GM19193 (cell line): ENCODE results near the gene VSIR.

Experiments
- POLR2A ChIP-seq: IDR thresholded peaks from 4 replicates; pipeline ENCODE4 v1.6.1; 2011; ENCODE audit not compliant: insufficient read depth, insufficient read length; ENCODE audit errors: extremely low read depth

Gene VSIR

DNA sequence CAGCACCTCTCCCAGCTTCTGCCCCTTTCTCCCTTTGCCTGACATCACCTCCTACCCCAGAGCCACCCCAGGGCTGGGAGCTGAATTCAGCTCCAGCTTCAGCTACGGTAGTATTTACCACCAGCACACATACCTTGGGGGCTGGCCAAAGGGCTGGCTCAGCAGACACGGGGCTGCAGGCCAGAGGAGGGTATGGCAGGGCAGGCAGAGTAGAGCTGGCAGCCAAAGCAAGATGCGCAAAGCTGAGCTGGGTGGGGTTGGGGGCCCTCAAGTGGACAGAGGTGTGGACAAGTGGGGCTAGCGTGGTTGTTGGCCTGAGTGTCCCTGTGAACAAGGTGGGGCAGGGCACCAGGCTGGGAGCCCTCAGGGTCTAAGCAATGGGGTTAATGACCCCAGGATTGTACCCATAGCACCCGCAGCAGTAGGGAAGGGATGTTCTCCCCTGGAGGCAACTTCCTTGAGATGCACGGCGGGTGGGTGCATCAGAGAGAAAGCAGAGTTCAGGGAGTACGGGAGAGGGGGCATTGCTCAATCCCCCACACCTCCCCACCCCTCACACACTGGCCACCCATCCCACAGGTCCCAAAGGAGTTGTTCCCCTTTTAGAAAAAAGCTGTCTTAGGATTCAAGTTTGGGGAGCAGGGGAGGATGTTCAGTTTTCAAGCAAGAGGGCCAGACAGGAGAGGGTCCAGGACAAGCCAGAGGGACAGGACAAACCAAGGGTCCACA, 8.0 kb downstream of the VSIR start:
- TF ChIP-seq POLR2A, result no peak

DNA sequence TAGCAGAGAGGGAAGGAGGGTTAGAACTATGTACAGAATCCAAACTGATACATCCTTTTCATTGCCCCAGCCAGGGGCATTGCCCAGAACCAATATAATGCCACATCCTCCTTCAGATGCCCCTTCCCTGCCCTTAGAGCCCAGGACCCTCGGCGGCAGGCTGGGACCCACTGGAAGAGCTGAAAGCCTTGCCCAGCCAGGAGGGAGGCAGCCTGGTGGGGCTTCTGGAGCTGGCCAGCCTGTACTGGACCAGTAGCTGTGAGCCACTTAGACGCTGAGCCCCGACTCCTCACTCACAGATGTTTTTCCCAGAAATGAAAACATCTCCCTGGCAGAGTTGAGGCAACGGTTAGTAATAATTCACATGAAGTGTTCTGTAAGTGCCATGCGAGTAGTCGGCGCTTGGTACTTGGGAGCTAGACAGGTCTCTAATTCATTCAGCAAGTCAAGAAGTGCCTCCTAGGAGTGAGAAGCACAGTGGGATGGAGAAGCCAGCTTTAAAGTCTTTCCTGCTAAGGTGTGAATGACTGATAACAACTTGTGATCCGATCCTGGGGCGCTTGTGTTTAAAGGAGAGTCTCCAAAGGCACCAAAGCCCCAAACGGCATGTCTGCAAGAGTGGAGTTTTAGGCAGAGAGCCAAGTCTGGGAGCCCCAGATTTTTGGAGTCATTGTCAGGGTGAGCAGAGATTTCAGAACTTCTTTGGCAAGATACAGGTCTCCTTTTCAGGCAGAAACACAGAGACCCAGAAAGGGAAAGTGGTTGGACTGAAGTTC, 9.8 kb downstream of the VSIR start:
- no peak for TF ChIP-seq POLR2A

DNA sequence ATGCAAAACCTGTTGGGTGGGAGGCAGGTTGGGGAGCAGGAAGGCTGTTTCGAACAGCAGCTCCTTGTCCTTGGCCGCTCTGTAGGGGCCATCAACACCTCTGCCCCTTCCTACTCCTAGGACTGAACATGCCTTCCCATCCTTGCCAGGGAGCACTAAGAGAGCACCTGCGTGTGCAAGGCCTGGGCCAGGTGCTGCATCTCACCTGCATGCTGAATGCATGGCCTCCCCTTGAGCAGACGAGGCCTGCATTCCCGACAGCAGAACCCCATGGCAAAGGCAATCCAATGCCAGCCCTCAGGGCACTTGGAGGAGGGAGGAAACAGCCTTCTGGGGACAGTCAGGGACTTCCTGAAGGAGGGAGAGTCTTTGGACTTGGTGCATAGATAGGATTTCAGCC, 11.0 kb downstream of the VSIR start:
- TF ChIP-seq POLR2A, result no peak

DNA sequence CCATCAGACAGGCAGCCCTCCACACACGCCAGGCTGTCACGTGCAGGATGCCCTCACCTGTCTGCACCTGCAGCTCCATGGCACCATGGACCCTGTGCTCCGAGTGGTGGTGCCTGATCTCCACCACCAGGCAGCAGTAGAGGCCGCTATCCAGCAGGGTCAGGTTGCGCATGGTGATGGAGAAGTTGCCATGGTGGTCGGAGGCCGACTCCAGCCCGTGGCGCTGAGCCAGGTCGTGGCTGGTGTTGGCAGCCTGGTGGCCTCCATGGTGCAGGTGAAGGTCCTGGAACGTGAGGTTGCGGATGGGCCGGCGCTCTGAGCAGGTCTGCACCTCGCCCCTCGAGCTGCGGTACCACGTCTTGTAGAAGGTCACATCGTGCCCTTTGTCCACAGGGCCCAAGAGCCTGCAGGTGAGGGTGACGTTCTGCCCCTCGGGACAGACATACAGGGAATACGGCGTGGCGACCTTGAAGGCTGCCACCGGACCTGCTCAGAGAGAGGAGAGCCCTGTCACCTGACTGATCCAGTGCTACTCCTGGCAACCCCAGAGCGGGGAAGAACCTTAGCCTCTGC, 11.7 kb downstream of the VSIR start:
- no peak for TF ChIP-seq POLR2A

DNA sequence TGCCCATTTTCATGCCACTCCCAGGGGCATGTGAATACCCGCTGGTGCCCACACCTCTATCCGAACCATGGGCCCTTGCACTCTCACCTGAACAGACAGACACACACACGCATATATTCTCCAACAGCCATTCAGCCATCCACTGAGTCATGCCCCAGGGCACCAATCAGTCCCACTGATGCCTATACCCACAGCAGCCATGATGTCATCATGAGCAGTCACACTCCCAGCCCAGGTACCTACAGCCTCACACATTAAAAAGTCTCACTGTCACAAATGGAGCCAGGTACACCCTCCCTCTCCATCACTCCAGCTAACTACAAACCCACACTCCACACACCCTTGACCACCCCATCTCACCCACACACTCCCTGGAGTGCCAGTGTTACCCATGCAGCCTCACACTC, 12.2 kb downstream of the VSIR start:
- no peak for TF ChIP-seq POLR2A

DNA sequence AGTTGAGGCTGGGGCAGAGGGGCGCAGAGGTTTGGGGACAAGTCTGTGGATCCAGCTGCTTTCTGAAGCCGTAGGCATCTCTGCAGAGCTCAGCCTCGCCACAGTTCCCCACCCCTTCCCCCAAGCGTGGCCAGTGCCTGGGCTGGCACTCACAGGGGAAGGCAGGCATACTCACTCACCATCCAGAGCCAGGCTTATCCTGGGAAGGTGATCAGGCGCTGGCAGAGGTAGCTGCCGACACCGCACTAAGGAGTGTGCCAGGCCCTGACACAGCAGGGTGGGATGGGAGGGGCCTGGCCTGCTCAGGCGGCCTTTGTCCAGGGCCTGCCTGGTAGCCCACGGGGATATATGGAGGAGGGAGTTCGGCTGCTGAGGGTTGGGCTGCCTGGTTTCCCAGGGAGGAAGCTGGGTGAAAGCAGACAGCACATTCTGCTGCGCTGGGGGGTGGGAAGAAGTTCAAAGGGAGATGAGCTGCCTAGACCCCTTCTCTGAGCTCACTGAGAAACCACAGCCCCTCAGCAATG, 15.9 kb downstream of the VSIR start:
- TF ChIP-seq POLR2A, result no peak

DNA sequence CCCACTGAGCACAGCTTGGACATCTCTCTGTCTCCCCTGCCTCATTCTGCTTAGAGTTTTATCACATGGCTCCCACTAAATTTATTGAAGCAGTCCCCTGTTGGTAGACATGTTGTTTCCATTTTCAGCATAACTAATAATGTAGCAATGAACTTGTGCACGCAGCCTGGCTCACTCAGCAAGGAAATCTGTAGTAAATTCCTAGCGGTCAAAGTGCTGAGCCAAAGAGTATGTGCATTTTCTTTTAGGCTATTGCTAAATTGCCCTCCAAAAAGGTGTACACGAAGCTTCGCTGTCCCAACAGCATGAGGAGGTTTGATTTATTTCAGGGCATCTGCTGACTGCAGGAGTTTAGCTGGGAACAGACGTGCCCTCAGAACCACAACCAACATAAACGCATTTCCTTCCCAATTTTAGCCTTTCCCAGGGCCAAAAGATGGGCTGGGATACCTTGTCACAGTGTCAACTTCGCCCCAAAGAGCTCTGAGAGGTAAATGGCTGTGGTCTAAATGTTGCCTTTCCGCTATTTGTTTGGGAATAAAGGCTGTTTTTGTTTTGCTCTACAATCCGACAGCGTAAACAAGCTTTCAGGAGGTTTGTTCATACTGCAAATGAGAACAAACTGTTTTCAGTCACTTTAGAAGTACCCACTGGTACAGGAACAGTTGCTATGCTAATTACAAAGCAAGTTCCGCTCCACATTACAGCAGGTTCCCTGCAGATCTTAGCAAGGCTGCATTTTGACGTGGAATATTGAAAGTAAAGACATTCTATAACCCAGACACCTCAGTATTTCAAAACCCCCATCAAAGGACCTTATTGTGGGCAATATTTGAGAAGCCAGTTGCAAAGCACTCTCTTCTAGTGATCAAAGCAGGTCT, 16.8 kb downstream of the VSIR start:
- no peak for TF ChIP-seq POLR2A

DNA sequence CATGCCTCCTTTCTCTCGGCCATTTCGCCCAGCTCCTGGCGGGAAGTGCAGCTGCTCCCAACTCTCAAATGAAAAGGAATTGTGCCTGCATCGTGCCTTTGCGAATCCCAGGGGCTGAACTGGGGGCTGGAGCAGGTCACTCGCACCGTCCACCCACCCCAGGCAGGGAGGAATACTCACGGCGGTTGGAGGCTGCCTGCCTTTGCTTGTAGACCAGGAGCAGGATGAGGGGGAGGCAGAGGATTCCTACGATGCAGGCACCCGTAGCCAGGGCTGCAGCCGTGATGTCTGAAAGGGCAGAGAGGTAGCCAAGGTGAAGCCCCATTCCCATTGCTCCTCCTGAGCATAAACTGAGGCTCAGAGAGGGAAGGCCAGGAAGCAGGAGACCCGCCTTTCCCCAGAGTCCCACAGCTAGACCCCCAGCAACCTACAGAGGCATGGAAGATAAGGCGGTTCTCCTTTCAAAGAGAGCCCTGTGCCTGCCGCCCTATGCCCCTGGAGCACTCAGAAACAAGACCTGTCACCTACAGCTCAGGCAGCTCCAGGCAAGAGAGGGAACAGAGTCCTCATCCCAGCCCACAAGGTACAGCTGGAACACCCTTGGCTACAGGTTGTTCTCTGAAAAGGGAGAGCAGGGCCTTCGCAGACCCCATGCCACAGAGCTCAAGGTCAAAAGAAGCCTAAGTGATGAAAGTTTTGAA, 18.0 kb downstream of the VSIR start:
- TF ChIP-seq POLR2A, result no peak

DNA sequence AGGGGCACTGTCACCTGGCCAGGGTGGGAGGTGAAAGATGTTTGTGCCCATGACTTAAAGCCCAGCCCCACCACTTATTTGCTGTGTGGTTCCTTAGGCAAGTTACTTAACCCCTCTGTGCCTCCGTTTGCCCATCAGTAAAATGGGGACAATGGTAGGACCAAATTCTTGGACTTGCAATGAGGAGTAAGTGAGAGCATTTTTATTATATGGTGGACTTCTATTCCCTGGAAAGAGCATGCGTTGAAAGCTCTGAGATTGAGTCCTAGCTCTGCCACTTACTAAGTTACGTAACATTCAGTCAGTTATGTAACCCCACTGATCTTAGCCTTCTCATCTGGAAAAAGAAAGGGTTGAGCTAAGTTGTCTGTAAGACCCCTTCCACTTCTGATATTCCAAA, 18.8 kb downstream of the VSIR start:
- no peak for TF ChIP-seq POLR2A

DNA sequence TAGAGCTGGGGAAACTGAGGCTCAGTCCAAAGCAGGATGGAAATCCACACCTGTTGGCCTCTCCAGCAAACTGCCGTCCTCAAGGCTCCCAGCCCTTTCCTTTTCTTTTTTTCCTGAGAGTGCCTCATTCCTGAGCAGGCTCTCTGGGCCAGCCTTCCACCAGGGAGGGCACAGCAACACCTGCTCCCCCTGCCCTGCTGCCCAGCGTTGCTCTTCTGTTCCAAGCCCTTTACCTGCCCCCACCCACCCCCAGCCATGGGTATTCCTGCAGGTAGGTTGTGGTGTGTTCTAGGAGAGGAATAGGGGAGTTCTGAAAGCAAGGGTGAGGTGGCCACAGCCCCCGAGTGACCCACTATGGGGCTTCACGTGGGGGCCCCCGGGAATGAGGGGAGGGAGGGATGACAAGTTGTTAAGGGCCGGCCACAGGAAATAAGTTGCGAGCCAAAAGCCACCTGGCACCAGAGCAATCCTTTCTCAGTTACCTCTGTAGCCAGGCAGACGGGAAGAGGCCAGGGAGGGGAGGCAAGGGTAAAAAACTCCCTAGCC, 19.3 kb downstream of the VSIR start:
- TF ChIP-seq POLR2A, result no peak

DNA sequence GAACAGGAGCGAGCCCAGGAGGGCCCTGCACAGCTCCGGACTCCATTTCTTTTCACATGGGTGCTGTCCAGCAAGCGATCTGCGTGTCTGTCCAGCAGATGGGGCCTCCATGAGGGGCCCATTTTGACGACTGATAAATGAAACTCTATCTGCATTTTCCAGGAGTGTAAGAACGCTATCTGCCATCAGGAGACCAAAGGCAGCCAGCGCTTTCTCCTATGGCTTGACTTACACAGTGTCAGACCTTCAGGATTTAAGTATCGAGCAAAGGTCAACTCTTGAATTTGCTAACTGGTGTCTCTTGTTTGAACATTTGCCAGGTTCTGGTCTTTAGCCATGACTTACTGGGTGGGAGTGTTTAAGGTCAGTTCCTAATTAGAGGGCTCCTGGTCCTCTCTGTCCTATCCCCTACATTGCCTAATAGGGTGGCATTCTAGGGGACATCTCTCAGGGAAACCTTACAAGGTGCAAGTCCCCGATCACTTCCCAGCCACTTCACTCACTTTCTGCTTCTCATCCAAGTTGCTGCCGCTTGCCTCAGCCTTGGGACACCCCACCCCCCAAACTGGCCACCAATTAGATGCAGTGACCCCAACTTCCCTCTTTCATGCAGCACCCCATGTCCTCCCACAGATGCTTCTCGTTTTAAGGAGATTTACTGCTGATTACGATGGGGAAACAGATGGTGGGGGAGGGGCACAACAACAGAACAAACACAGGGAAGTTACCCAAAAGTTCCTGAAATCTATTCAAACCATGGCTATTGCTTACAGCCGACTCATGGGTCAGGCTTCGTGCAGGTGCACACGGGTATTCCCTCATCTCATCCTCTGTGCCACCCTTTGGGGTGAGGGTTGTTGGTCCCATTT, 20.0 kb downstream of the VSIR start:
- TF ChIP-seq POLR2A, result no peak

DNA sequence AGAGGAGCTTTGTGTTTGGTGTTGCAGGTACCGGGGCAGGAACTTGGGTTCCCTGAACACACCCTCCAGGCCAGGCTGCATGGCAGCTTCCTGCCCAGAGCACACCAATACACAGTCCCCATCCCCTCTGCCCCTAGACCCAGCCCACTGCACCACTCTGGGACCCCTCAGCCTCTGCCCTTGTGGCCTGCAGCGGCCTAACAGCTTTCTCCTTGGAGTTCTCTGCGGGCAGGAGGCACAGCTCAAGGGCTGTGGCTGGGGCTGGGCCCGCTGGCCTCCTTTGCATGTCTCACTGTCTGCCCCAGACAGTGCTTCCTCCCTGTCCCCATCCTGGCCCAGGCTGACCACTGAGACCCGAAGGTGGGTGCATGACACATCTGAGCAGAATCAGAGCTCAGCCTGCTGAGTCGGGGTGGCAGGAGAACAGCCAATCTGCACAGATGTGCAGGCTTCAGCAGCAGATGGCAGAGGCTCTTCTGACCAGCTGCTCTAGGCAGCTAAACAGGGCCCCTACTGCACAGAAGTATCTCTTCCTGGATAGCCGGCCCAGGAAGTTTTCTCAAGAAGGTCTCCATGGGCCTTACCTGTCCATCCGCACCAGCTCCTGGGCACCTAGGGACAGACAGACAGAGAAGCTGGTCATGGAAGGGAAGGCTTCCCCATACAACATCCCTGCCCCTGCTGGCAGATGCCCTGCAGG, 20.8 kb downstream of the VSIR start:
- TF ChIP-seq POLR2A, result no peak

DNA sequence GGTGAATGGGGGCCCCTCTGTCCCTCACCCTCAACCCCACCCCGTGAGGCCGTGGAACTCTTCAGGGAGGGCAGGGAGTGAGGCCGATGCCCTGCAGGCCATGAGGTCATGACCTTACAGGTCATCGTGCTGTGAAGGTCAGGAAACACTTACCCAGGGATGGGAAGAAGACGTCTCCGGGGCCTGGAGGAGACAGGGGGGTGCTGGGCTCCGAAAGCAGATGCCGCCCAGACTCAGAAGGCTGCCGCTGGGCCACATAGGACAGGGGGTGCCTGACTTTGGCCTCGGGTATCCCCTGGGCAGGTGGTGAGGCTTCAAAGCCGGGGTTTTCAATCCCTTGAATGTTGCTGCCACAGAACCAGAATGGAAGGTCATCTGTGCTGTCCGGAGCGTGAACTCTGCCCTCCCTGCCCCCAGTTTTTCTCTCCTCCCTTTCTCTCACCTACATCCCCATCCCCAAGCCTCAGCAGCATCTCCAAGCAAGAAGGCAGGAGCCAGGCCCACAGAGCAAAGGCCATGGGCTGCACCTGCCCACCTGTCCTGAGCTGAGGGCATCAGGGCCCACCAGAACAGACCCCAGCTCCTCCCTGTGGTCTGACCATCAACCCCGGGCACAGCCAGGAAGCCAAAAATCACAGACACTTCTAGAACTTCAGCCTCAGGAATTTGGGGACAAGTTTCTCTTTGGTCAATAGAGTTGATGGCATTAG, 21.6 kb downstream of the VSIR start:
- TF ChIP-seq POLR2A, result no peak
